ENCODE results near the gene MCC. TPM values are rescaled to one million over a fixed set of nuclear protein-coding genes. Genes with fewer than 3 reads are reported as not detected.

The MCC gene
- total RNA-seq, 2 donors from 2014 or later: 164 to 187 TPM

DNA sequence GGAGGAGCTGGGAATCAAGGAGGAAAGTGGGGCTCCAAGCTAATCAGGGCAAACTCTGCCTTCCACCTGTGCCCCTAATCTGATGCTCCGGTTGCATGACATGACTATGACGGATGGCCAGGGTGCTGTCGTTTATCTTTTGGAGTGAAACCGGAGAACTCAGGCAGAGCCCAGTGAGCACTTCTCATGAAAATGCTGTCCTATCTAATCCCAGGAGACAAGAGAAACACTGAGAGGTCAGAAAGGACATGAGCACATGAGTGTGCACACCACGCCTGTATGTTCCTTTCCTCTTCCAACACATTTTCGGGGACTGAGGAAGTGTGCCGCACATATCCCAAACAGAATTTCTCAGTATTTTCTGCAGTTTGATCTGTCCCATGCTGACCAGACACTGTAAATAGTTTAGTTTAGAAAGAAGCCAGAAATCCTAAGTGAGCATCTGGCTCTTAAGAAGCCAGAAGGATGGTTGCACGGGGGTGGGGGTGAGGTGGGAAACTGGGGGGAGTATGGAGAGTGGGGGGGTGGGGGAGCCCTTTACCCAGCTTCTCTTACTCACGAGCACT, 270.6 kb downstream of the MCC start:
- peaks cover 23% of the 10 kb centered on the region for H3K4me1 ChIP-seq (ENCODE audit: control insufficient read depth, insufficient read depth, low read length)
- no peaks in the 10 kb centered on the region for H3K9me3 ChIP-seq (ENCODE audit: control insufficient read depth, low read length)
- Mint-ChIP-seq H3K27ac (no peak overlapping the region), H3K4me3 (no peak overlapping the region), H3K4me1 (peaks cover 23% of the 10 kb centered on the region), H3K36me3 (ENCODE audit: low read depth) (peaks cover 23% of the 10 kb centered on the region), H3K27me3 (ENCODE audit: insufficient read depth) (no peaks in the 10 kb centered on the region), H3K9me3 (peaks cover 1% of the 10 kb centered on the region)
- H3K36me3 ChIP-seq (ENCODE audit: control insufficient read depth, insufficient read depth, low read length): no peaks in the 10 kb centered on the region
- H3K4me3 ChIP-seq (ENCODE audit: low read length): no peak overlapping the region
- WGBS, 2 experiments (ENCODE audit: insufficient coverage in 1 of 2, insufficient read length in 1 of 2): 87 to 88% methylated on average over 8 to 9 of the region's 9 CpGs
- no peak overlapping the region for H3K27ac ChIP-seq (ENCODE audit: low read depth, low read length)
- TF ChIP-seq, protein P1, sequence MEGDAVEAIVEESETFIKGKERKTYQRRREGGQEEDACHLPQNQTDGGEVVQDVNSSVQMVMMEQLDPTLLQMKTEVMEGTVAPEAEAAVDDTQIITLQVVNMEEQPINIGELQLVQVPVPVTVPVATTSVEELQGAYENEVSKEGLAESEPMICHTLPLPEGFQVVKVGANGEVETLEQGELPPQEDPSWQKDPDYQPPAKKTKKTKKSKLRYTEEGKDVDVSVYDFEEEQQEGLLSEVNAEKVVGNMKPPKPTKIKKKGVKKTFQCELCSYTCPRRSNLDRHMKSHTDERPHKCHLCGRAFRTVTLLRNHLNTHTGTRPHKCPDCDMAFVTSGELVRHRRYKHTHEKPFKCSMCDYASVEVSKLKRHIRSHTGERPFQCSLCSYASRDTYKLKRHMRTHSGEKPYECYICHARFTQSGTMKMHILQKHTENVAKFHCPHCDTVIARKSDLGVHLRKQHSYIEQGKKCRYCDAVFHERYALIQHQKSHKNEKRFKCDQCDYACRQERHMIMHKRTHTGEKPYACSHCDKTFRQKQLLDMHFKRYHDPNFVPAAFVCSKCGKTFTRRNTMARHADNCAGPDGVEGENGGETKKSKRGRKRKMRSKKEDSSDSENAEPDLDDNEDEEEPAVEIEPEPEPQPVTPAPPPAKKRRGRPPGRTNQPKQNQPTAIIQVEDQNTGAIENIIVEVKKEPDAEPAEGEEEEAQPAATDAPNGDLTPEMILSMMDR (conservative IDR thresholded peaks at IDR 0.05): no peak
- H3K9ac ChIP-seq (ENCODE audit: extremely low read depth, low read length, poor library complexity, severe bottlenecking): no peak overlapping the region
- H3K27me3 ChIP-seq (ENCODE audit: control insufficient read depth, insufficient read depth, low read length, poor library complexity, severe bottlenecking): no peaks in the 10 kb centered on the region
- peak; percentile 46 for DNase-seq

DNA sequence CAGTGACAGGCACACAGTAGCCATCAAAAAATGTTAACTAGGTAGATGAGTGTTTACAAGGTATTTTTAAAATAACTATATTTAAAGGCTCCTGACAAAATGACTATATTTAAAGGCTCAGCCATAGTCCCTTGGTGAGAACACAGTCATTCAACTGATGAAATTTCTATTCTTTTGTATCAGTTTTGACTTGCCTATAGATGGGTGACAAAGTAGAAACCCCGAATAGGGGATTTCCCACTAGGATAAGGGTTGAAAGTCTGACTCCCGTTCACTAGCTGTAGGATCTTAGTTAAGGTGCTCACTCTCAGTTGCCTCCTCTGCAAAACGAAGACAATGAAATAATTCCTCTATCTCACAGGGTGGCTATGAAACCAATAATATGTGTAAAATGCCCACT, 271.7 kb downstream of the MCC start:
- Mint-ChIP-seq H3K27ac (no peak overlapping the region), H3K4me3 (no peak overlapping the region), H3K4me1 (peaks cover 23% of the 10 kb centered on the region), H3K9me3 (peaks cover 1% of the 10 kb centered on the region), H3K27me3 (ENCODE audit: insufficient read depth) (no peaks in the 10 kb centered on the region), H3K36me3 (ENCODE audit: low read depth) (peaks cover 14% of the 10 kb centered on the region)
- Histone ChIP-seq H3K9me3 (ENCODE audit: control insufficient read depth, low read length) (no peaks in the 10 kb centered on the region), H3K4me3 (ENCODE audit: low read length) (no peak overlapping the region), H3K9ac (ENCODE audit: extremely low read depth, low read length, poor library complexity, severe bottlenecking) (no peak overlapping the region), H3K36me3 (ENCODE audit: control insufficient read depth, insufficient read depth, low read length) (no peaks in the 10 kb centered on the region), H3K27ac (ENCODE audit: low read depth, low read length) (no peak overlapping the region), H3K4me1 (ENCODE audit: control insufficient read depth, insufficient read depth, low read length) (peaks cover 32% of the 10 kb centered on the region), H3K27me3 (ENCODE audit: control insufficient read depth, insufficient read depth, low read length, poor library complexity, severe bottlenecking) (no peaks in the 10 kb centered on the region)
- TF ChIP-seq, protein P1 (conservative IDR thresholded peaks at IDR 0.05): no peak
- DNase-seq: no peak
- 89 to 100% methylated on average over 1 to 3 of the region's 3 CpGs for WGBS, 2 experiments (ENCODE audit: insufficient coverage in 1 of 2, insufficient read length in 1 of 2)

DNA sequence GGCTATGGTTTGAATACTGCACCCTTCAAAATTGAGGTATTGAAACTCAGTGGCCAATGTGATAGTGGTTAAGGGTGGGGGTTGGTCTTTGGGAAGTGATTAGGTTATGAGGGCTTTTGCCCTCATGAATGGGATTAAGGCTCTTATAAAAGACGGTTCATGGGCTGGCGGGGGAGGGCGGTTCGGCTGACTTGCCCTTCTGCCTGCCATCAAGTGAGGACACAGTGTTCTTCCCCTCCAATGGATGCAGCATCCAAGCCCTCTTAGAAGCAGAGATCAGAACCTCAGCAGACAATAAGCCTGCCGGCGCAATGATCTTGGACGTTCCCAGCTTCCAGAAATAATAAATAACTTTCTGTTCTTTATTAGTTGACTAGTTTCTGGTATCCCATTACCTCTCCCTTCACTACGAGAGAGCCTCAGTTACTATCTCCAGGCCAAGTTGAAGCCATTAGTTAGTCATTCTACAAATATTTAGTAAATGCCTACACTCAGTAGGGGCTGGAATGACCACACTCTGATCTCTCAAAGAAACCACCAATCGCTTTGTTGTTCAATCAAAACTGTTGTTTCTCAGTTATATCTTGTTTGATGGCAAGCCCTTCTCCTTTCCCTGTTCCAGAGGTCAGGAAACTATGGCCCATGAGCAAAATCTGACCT, 272.7 kb downstream of the MCC start:
- H3K4me3 Mint-ChIP-seq: no peak overlapping the region
- Histone ChIP-seq H3K4me1 (ENCODE audit: control insufficient read depth, insufficient read depth, low read length) (peaks cover 32% of the 10 kb centered on the region), H3K9me3 (ENCODE audit: control insufficient read depth, low read length) (no peaks in the 10 kb centered on the region), H3K9ac (ENCODE audit: extremely low read depth, low read length, poor library complexity, severe bottlenecking) (no peak overlapping the region), H3K36me3 (ENCODE audit: control insufficient read depth, insufficient read depth, low read length) (no peaks in the 10 kb centered on the region), H3K4me3 (ENCODE audit: low read length) (no peak overlapping the region), H3K27me3 (ENCODE audit: control insufficient read depth, insufficient read depth, low read length, poor library complexity, severe bottlenecking) (no peaks in the 10 kb centered on the region), H3K27ac (ENCODE audit: low read depth, low read length) (no peak overlapping the region)
- peaks cover 30% of the 10 kb centered on the region for H3K4me1 Mint-ChIP-seq
- 86 to 96% methylated on average over 4 to 9 of the region's 9 CpGs for WGBS, 2 experiments (ENCODE audit: insufficient coverage in 1 of 2, insufficient read length in 1 of 2)
- H3K9me3 Mint-ChIP-seq: peaks cover 1% of the 10 kb centered on the region
- TF ChIP-seq, protein P1 (conservative IDR thresholded peaks at IDR 0.05): no peak
- H3K27me3 Mint-ChIP-seq (ENCODE audit: insufficient read depth): no peaks in the 10 kb centered on the region
- no peak overlapping the region for H3K27ac Mint-ChIP-seq
- H3K36me3 Mint-ChIP-seq (ENCODE audit: low read depth): peaks cover 4% of the 10 kb centered on the region
- DNase-seq: peak; percentile 46
